ENCODE measurements around the gene LIPH. TPM values are rescaled to one million over a fixed set of nuclear protein-coding genes. Genes with fewer than 3 reads are reported as not detected.

LIPH gene
- total RNA-seq (2021; fragmentation: NEBNext Ultra II Directional; extraction: Animal tissue kit (Norgen Biotek cat#: 25700)) (0.44 TPM in 1 of 2 replicates, not detected in the other), polyA plus RNA-seq (2011; rRNA removed) (0.06 and 0.08 TPM in 2 replicates), polyA minus RNA-seq (2011; rRNA and poly(A)+ RNA removed) (0.03 TPM in 1 of 2 replicates, not detected in the other)
- polyA plus RNA-seq (2011; cell fraction: cytosol; rRNA removed) = 0.05 TPM
- polyA plus RNA-seq (2011; cell fraction: nucleus; rRNA removed) = not detected
- 0.05 to 0.15 TPM (median 0.13 TPM) in 3 of 4 replicates, not detected in the other for polyA plus RNA-seq (2012, experiment 1 of 2)
- not detected for polyA plus RNA-seq (2012, experiment 2 of 2)
- polyA plus RNA-seq (2013, experiment 1 of 2) = 0.24 TPM
- polyA plus RNA-seq (2013, experiment 2 of 2) = 0.28 TPM
- polyA minus RNA-seq (2011; cell fraction: cytosol; rRNA and poly(A)+ RNA removed) = not detected
- polyA minus RNA-seq (2011; cell fraction: nucleus; rRNA and poly(A)+ RNA removed) = not detected
- long read RNA-seq, experiment 1 = 0 reads
- long read RNA-seq, experiment 2 = 0 reads

GRCh38 chr3:185552358-185552877, at the start of gene LIPH:
Gene LIPH (minus strand): TSS chr3:185552588. CDS start chr3:185552471, 117 bp downstream.
- Histone ChIP-seq H2BK20ac (ENCODE audit: low read length) (no peak within 1 kb of the TSS), H3K4me2 (ENCODE audit: insufficient read depth in 1 of 2, low read depth in 2 of 2, low read length in 2 of 2) (no peak within 1 kb of the TSS; a peak in 1 of 4 replicates), H3K9ac (replicated peaks in 1 of 4; ENCODE audit: extremely low read depth in 1 of 4, low read depth in 3 of 4, low read length in 3 of 4) (no peak within 1 kb of the TSS), H4K91ac (replicated peaks; ENCODE audit: insufficient read length, low read length) (no peak within 1 kb of the TSS), H3K4ac (replicated peaks; ENCODE audit: insufficient read length, low read depth, low read length) (no peak within 1 kb of the TSS), H3K56ac (replicated peaks; ENCODE audit: insufficient read length, low read depth, low read length) (no peak within 1 kb of the TSS), H2BK12ac (ENCODE audit: low read depth, low read length) (no peak within 1 kb of the TSS), H3K36me3 (ENCODE audit: control insufficient read depth in 2 of 4, insufficient read depth in 4 of 4, low read length in 3 of 4) (no peaks in the 10 kb centered on the region), H3K4me3 (ENCODE audit: extremely low read depth in 1 of 4, insufficient read depth in 2 of 4, low read depth in 3 of 4, low read length in 4 of 4) (no peak within 1 kb of the TSS), H3K23ac (ENCODE audit: insufficient read length) (no peak within 1 kb of the TSS), H2BK5ac (ENCODE audit: low read depth, low read length) (no peak within 1 kb of the TSS), H4K5ac (ENCODE audit: insufficient read length, low read depth, low read length) (no peak within 1 kb of the TSS), H3K9me3 (ENCODE audit: insufficient read depth in 2 of 2, low read depth in 1 of 2, low read length in 1 of 2) (no peaks in the 10 kb centered on the region), H2AK5ac (ENCODE audit: low read depth, low read length) (no peak within 1 kb of the TSS), H3K27ac (ENCODE audit: low read depth, low read length) (no peak within 1 kb of the TSS), H3K14ac (ENCODE audit: insufficient read length) (no peak within 1 kb of the TSS), H3K4me1 (replicated peaks in 1 of 4; ENCODE audit: control insufficient read depth in 3 of 4, insufficient read depth in 4 of 4, low read length in 3 of 4) (peaks cover 0 to 3% (median 0%) of the 10 kb centered on the region in 4 experiments; a peak in 1 of 7 replicates), H3K27me3 (replicated peaks in 1 of 4; ENCODE audit: control insufficient read depth in 3 of 4, extremely low read depth in 1 of 4, insufficient read depth in 3 of 4, low read length in 3 of 4) (no peaks in the 10 kb centered on the region), H2BK120ac (replicated peaks; ENCODE audit: low read depth, low read length) (no peak within 1 kb of the TSS), H3K79me1 (ENCODE audit: low read depth, low read length) (no peaks in the 10 kb centered on the region), H2BK15ac (ENCODE audit: low read length) (no peak within 1 kb of the TSS), H4K20me1 (replicated peaks in 1 of 2; ENCODE audit: control insufficient read depth in 1 of 2, insufficient read depth in 2 of 2, low read length in 2 of 2) (no peaks in the 10 kb centered on the region), H2AFZ (ENCODE audit: low read length) (no peak within 1 kb of the TSS; the same call in 1 of the 2 replicates), H3K18ac (ENCODE audit: extremely low read depth, low read length) (no peak within 1 kb of the TSS), H3K79me2 (ENCODE audit: control insufficient read depth in 1 of 2, insufficient read depth in 2 of 2, low read length in 2 of 2) (no peaks in the 10 kb centered on the region), H4K8ac (ENCODE audit: extremely low read depth, insufficient read depth, low read length) (no peak within 1 kb of the TSS), H3K23me2 (ENCODE audit: low read depth, low read length) (no peaks in the 10 kb centered on the region)
- CTCF ChIA-PET (ENCODE audit: partially characterized antibody) = interaction anchor here (0.6 to 1.1 kb wide), 3 partner anchors 21 to 143 kb away, joined by 3 to 4 read pairs (median 3); no protein-coding TSS in a partner anchor
- WGBS, 2 experiments (ENCODE audit: extremely low coverage in 1 of 2, insufficient coverage in 1 of 2, insufficient read length in 1 of 2, insufficient replicate concordance in 2 of 2, low coverage in 1 of 2, low lambda C conversion rate in 2 of 2, missing lambda C conversion rate in 1 of 2) = 77% methylated on average over 6 of the region's 6 CpGs; no CpG with 5 or more reads in 1 of the 2 experiments
- POLR2A ChIA-PET (ENCODE audit: partially characterized antibody) = interaction anchor here (2.4 kb wide), 1 partner anchor 30 kb away, joined by 8 read pairs; no protein-coding TSS in a partner anchor
- FAIRE-seq (no peak), DNase-seq (ENCODE audit: low read depth in 1 of 2, low spot score in 2 of 2) (no peak)
- TF ChIP-seq POLR2AphosphoS5 (IDR thresholded peaks at IDR 0.05; ENCODE audit: low read depth, low read length) (no peak), SUZ12 (IDR thresholded peaks at IDR 0.05; ENCODE audit: low read length) (no peak), RBBP5 (IDR thresholded peaks at IDR 0.05; ENCODE audit: borderline replicate concordance, low read depth, low read length) (no peak), SIX5 (IDR thresholded peaks at IDR 0.05; ENCODE audit: low read depth, low read length) (no peak), NANOG (IDR thresholded peaks at IDR 0.05; ENCODE audit: insufficient read depth, low read depth, low read length, poor library complexity, severe bottlenecking) (no peak), POU5F1 (IDR thresholded peaks at IDR 0.05; ENCODE audit: low read depth, low read length) (no peak), POLR2A (IDR thresholded peaks at IDR 0.05; ENCODE audit: control extremely low read depth in 1 of 2, low read depth in 2 of 2, low read length in 2 of 2) (no peak), KDM1A (IDR thresholded peaks at IDR 0.05; ENCODE audit: borderline replicate concordance, low read length) (no peak), TEAD4 (IDR thresholded peaks at IDR 0.05; ENCODE audit: low read depth, low read length) (no peak), ZNF274 (IDR thresholded peaks at IDR 0.05; ENCODE audit: borderline replicate concordance, extremely low read depth, low read length) (no peak), CREB1 (IDR thresholded peaks at IDR 0.05) (no peak), JUND (IDR thresholded peaks at IDR 0.05; ENCODE audit: low read length) (no peak), SRF (IDR thresholded peaks at IDR 0.05; ENCODE audit: low read depth, low read length) (no peak)

Data from H1 (cell line).